ENCODE data around the gene ZNF77.
"Not testable (repeated sequence)": the region's sequence is repeated elsewhere in the genome, so short reads cannot be mapped to it uniquely, and the experiment has no call there.

The ZNF77 gene

DNA sequence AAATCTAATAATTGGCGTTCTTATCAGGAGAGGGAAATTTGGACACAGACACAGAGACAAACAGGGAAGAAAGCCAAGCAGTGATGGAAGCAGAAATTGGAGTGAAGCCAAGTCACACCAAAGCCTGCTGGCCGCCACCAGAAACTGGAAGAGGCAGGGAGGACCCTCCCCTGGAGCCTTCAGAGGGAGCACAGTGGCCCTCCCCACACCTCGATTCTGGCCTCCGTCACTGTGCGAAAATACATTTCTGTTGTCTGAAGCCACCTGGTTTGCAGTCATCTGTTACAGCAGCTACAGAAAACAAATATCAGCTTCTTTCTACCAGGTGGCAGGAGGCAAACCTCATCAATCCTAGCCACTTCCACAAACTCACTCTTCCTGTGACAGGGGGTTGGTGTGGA is 24.3 kb upstream of the ZNF77 start:
- DNase-seq, result no peak

DNA sequence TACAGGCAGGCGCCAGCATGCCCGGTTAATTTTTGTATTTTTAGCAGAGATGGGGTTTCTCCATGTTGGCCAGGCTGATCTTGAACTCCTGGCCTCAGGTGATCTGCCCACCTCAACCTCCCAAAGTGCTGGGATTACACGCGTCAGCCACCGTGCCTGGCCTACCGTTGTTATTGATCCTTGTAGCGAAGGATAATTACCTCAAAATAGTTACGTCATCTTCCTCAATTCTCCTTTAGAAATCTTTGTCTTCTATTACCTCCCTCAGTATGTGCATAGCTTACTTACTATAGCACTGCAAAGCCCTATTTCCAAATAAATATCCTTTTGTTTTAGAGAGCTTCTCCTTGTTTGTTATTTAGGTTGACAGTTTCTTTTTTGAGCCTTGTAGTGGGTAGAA is 23.2 kb upstream of the ZNF77 start:
- no peak for DNase-seq

DNA sequence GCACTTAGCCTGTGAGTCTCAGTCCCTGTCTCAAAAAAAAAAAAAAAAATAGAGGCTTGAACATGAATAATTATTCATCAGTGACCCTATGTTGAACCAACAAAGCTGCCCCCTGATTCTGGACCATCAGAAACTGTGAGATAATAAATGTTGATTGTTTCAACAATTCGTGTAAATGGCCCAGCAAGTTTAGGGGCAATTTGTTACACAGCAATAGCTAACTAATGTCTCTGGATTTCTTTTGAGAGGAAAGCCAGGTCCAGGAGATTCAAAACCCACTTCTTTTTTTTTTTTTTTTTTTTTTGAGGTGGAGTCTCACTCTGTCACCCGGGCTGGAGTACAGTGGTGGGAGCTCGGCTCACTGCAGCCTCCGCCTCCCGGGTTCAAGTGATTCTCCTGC is 20.1 kb upstream of the ZNF77 start:
- no peak for DNase-seq

DNA sequence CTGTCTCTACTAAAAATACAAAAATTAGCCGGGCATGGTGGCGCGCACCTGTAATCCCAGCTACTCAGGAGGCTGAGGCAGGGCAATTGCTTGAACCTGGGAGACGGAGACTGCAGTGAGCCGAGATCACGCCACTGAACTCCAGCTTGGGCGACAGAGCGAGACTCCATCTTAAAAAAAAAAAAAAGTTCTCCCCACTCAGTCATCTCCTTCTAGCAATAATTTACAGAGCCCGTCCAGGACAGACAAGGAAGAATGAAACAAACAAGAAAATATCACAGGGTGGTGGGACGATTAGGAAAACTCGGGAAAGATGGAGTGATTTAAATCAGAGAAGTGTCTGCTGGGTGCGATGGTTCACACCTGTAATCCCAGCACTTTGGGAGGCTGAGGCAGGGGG is 18.9 kb upstream of the ZNF77 start:
- not testable (repeated sequence) for DNase-seq

- no peak for DNase-seq
Measured at GRCh38 chr19:2963122-2963521, 18.4 kb upstream of the ZNF77 start.

DNA sequence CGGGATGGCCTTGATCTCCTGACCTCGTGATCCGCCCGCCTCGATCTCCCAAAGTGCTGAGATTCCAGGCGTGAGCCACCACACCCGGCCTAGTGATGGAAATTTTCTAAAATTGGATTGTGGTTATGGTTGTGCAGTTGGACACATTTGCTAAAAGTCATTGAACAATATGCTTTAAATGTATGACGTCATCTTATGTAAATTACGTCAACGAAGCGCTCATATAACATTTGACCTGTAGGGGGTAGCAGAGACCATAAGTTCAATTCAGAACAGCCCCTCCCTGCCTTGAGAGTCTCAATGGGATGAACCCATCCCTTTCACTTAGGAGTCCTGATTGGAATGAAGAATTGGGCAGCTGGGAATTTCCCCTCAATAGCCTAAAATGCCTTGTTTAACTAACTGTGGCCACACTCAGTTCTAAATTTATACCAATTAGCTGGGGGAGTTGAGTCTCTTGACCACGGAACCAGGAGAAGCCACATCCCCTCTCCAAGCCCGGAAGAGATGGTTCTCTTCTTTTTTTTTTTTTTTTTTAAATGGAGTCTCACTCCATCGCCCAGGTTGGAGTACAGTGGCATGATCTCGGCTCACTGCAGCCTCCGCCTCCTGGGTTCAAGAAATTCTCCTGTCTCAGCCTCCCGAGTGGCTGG is 17.4 kb upstream of the ZNF77 start:
- peak; percentile 88 for DNase-seq

DNA sequence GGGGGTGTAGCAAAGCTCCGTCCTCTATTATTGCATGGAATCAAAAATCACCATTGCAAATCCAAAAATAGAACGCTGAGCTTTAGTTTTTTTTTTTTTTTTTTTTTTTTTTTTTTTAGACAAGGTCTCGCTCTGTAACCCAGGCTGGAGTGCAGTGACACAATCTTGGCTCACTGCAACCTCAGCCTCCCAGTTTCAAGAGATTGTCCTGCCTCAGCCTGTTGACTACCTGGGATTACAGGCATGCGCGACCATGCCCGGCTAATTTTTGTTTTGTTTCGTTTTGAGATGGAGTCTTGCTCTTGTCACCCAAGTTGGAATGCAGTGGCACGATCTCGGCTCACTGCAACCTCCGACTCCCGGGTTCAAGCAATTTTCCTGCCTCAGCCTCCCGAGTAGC is 15.3 kb upstream of the ZNF77 start:
- no peak for DNase-seq

DNA sequence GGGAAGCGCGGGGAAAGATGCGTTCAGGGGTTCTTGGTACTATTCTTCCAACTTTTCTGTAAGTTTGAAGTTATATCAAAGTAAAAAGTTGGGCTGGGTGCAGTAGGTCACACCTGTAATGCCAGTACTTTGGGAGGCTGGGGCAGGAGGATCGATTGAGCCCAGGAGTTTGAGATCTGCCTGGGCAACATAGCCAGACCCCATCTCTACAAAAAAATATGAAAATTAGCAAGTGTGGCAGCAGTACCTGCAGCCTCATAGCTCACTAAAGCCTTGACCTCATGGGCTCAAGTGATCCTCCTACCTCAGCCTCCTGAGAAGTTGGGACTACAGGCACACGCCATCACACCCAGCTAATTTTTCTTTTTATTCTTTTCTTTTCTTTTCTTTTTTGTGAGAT is 12.4 kb upstream of the ZNF77 start:
- no peak for DNase-seq

DNA sequence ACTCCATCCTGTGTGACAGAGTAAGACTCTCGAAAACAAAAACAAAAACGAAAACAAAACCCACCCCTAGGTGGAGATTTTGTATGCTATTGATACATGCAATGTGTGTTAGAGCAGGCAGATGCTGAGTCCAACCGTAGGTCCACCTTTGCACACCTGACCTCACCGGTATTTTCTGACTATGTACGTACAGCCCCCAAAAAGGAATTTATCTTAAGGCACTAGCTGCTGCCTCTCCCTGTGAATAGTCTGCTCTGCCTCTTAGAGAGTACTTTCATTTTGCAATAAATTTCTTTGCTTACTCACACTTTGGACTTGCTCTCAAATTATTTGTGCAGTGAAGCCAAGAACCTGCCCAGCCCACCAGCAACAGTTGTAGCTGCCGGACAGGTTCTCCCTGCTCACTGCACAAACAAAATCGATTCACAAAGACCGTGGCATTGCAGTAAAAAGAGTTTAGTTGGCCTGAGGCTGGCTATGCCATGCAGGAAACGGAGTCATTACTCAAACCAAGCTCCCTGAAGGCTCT is 8.2 kb upstream of the ZNF77 start:
- no peak for DNase-seq

- peak; percentile 99 for DNase-seq
Measured at GRCh38 chr19:2950286-2951124, 5.7 kb upstream of the ZNF77 start.

- peak; percentile 97 for DNase-seq
Measured at GRCh38 chr19:2949939-2950285, 5.1 kb upstream of the ZNF77 start.

GRCh38 chr19:2945575-2946184 is 909 bp upstream of the ZNF77 start:
- no peak for DNase-seq

- DNase-seq, result no peak
Measured at GRCh38 chr19:2944403-2944774, 382 bp downstream of the ZNF77 start.

- no peak for DNase-seq
Measured at GRCh38 chr19:2942928-2943640, 1.7 kb downstream of the ZNF77 start.

- not testable (repeated sequence) for DNase-seq
Measured at GRCh38 chr19:2935863-2936262, 8.9 kb downstream of the ZNF77 start.

DNA sequence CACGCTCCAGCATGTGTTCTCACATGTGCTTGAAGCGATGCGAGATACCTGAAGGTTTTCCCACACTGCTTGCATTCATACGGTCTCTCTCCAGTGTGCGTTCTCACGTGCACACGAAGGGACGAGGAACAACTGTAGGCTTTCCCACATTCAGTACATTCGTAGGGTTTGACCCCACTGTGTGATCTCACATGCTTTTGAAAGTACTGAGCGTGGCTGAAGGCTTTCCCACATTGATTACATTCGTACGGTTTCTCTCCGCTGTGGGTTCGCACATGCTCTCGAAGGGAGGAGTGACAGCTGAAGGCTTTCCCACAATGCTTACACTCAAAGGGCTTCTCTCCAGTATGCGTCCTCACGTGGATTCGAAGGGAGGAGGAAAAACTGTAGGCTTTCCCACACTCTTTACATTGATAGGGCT is 11.3 kb downstream of the ZNF77 start:
- no peak for DNase-seq

GRCh38 chr19:2927032-2927430 is 17.7 kb downstream of the ZNF77 start:
- DNase-seq, result no peak

GRCh38 chr19:2926341-2927031 is 18.3 kb downstream of the ZNF77 start:
- DNase-seq, result no peak

DNA sequence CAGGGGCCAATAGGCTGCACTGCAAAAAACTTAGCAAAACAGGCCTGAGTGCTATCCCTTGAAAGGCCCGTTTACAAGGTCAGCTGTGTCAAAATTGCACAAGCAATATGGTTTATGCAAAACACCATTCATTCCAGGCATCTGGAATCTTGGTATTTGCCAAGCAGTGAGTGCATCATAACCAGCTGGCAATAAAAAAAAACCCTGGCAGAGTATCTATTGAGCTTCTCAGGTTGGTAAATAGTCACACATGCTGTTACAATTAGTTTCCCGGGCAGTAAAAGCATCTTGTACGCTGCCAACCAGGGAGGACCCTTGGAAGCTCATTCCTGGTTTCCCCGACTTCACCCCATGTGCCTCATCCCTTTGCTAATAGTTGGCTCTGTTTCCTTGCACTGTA is 21.3 kb downstream of the ZNF77 start:
- no peak for DNase-seq

- DNase-seq, result no peak
Measured at GRCh38 chr19:2922987-2923386, 21.8 kb downstream of the ZNF77 start.

GRCh38 chr19:2917275-2918184 is 27.2 kb downstream of the ZNF77 start:
- DNase-seq, result no peak

- no peak for DNase-seq
Measured at GRCh38 chr19:2912306-2912705, 32.5 kb downstream of the ZNF77 start.

Data from hematopoietic multipotent progenitor cell treated with erythropoietin and hydrocortisone succinate and interleukin-3 and kit ligand, for 6 days (in vitro differentiated cells).